ENCODE measurements around the gene FAM107B.

DNA sequence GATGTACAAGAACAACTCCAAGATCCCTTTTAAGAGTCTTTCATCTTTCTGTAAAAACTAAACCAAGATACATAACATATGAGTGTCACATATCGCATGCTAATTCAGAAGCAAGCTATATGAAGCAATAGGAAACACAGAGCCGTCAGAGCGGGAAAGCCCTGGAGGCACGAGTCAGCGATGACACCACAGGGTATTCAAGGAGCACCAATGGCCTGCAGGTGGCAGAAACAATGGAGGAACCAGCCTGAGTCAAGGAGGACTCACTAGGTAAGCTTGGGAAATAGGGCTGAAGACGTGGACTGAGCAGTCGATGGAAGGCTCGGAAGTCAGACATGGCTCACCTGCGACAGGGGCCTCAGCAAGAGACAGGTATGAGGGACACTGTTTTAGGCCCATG lies 214.4 kb downstream of the FAM107B start:
- TF ChIP-seq, protein P1, sequence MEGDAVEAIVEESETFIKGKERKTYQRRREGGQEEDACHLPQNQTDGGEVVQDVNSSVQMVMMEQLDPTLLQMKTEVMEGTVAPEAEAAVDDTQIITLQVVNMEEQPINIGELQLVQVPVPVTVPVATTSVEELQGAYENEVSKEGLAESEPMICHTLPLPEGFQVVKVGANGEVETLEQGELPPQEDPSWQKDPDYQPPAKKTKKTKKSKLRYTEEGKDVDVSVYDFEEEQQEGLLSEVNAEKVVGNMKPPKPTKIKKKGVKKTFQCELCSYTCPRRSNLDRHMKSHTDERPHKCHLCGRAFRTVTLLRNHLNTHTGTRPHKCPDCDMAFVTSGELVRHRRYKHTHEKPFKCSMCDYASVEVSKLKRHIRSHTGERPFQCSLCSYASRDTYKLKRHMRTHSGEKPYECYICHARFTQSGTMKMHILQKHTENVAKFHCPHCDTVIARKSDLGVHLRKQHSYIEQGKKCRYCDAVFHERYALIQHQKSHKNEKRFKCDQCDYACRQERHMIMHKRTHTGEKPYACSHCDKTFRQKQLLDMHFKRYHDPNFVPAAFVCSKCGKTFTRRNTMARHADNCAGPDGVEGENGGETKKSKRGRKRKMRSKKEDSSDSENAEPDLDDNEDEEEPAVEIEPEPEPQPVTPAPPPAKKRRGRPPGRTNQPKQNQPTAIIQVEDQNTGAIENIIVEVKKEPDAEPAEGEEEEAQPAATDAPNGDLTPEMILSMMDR (IDR thresholded peaks at IDR 0.05) = no peak
- no peak for TF ChIP-seq POLR2A (IDR thresholded peaks at IDR 0.05)

Measured in heart left ventricle (tissue), 13 donors.